LNCAP (cell line): ENCODE measurements around the gene GLT1D1.

Experiments used
- CTCF ChIP-seq: fragments of 450-650 bp; IDR thresholded peaks from 2 replicates; pipeline ENCODE4 v1.5.1; 2017; ENCODE audit warnings: mild to moderate bottlenecking

The GLT1D1 gene

GRCh38 chr12:128852885-128853599, at the start of gene GLT1D1:
Gene GLT1D1, plus strand, starts transcription at chr12:128853478. Its CDS starts 104 bp downstream, at chr12:128853582.
- TF ChIP-seq CTCF: no peak

- no peak for TF ChIP-seq CTCF
Observed at GRCh38 chr12:128803788-128804187, 49.5 kb upstream of the GLT1D1 start.

GRCh38 chr12:128804762-128805161, 48.5 kb upstream of the GLT1D1 start:
- TF ChIP-seq CTCF: no peak

- no peak for TF ChIP-seq CTCF
Observed at GRCh38 chr12:128806573-128806972, 46.7 kb upstream of the GLT1D1 start.

GRCh38 chr12:128807161-128807724, 46.0 kb upstream of the GLT1D1 start:
- TF ChIP-seq CTCF: no peak

GRCh38 chr12:128808651-128809050, 44.6 kb upstream of the GLT1D1 start:
- TF ChIP-seq CTCF: no peak

- no peak for TF ChIP-seq CTCF
Observed at GRCh38 chr12:128810182-128811127, 42.8 kb upstream of the GLT1D1 start.
